Stimulated activated CD4-positive, alpha-beta T cell treated with anti-CD3 and anti-CD28 coated beads, Interleukin-1b, Interleukin-23, amount 100 ng/mL, for 24 hours (primary cell): ENCODE data around the gene CPA5.

ENCODE experiments used
- DNase-seq, 4 experiments: peaks; one replicate each; pipeline ENCODE4 v3.0.0-alpha.2; 2020; ENCODE audit warnings: low read depth in 4 of 4, low spot score in 1 of 4

The CPA5 gene

GRCh38 chr7:130377178-130377577 lies 32.6 kb downstream of the CPA5 start:
- DNase-seq = no peak

GRCh38 chr7:130379019-130379418 lies 34.4 kb downstream of the CPA5 start:
- no peak for DNase-seq

GRCh38 chr7:130379532-130379920 lies 34.9 kb downstream of the CPA5 start:
- DNase-seq = no peak

- no peak for DNase-seq
Measured at GRCh38 chr7:130379921-130380860, 35.6 kb downstream of the CPA5 start, which contains the start of gene CPA1. Gene CPA1 (plus strand): TSS chr7:130380494. CDS start chr7:130380521, 27 bp downstream.

GRCh38 chr7:130380861-130381455 lies 36.3 kb downstream of the CPA5 start:
- DNase-seq = no peak

- no peak for DNase-seq
Measured at GRCh38 chr7:130381468-130382312, 37.1 kb downstream of the CPA5 start.

GRCh38 chr7:130383187-130383980 lies 38.8 kb downstream of the CPA5 start:
- DNase-seq = no peak

- no peak for DNase-seq
Measured at GRCh38 chr7:130384371-130384801, 39.8 kb downstream of the CPA5 start.

- DNase-seq = no peak
Measured at GRCh38 chr7:130384841-130385599, 40.4 kb downstream of the CPA5 start.

- DNase-seq = no peak
Measured at GRCh38 chr7:130385600-130386066, 41.0 kb downstream of the CPA5 start.

GRCh38 chr7:130386876-130387275 lies 42.3 kb downstream of the CPA5 start:
- DNase-seq = no peak

GRCh38 chr7:130387306-130387627 lies 42.7 kb downstream of the CPA5 start:
- no peak for DNase-seq

GRCh38 chr7:130387628-130388403 lies 43.2 kb downstream of the CPA5 start:
- no peak for DNase-seq

- DNase-seq = no peak
Measured at GRCh38 chr7:130388671-130389070, 44.1 kb downstream of the CPA5 start.

- no peak for DNase-seq
Measured at GRCh38 chr7:130390486-130390885, 45.9 kb downstream of the CPA5 start.

GRCh38 chr7:130393101-130393561 lies 48.5 kb downstream of the CPA5 start:
- DNase-seq = no peak

GRCh38 chr7:130393841-130394411 lies 49.3 kb downstream of the CPA5 start:
- DNase-seq = no peak

- no peak for DNase-seq
Measured at GRCh38 chr7:130394421-130395195, 50.0 kb downstream of the CPA5 start.
